ENCODE results near the gene CLEC2L. TPM values are rescaled to one million over a fixed set of nuclear protein-coding genes. Genes with fewer than 3 reads are reported as not detected.
A peak's percentile ranks its signal among the peaks of the same experiment; 100 is the strongest.
"Not testable (repeated sequence)": the region's sequence is repeated elsewhere in the genome, so short reads cannot be mapped to it uniquely, and the experiment has no call there.

Gene CLEC2L
- total RNA-seq, 5 donors from 2014 or later (not counting 1 experiment from before 2014, with no cell fraction given) = not detected

DNA sequence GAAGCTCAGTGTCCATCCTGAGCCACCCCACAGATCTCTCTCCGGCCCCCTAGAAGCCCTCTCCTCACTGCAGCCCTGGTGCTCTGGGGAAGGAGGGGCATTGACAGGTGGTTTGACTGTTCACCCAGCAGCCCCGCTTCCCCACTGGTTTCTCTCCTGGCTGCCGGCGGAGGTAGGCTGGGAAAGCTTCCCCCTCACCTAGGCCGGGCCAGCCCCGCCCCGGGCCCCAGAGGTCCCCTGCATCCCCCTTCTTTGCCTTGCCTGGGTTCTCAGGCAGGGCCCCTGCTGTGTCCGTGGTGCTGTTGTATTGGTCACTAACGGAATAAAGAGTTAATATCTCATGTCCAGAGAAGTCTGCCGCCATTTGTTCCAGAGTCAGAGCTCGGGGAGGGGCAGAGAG is 21.2 kb downstream of the CLEC2L start:
- ChIA-PET POLR2A (no interaction called here), CTCF (no interaction called here)
- no peaks in the 10 kb centered on the region for H3K36me3 ChIP-seq (ENCODE audit: control insufficient read depth in 2 of 2, extremely low read depth in 1 of 2, insufficient read depth in 1 of 2, low read length in 1 of 2)
- ATAC-seq (replicated peaks in 1 of 4) (no peak), DNase-seq (no peak)
- H3K27ac ChIP-seq (ENCODE audit: low read length) = no peak overlapping the region
- H3K27me3 Mint-ChIP-seq = no peaks in the 10 kb centered on the region
- no peaks in the 10 kb centered on the region for H3K4me1 ChIP-seq (ENCODE audit: control insufficient read depth in 1 of 2, extremely low read depth in 1 of 2, insufficient read depth in 2 of 2, low read length in 2 of 2)
- peaks cover 0 to 21% of the 10 kb centered on the region in 2 experiments for H3K27me3 ChIP-seq (replicated peaks in 1 of 2; ENCODE audit: control insufficient read depth in 2 of 2, extremely low read depth in 1 of 2, insufficient read depth in 2 of 2, low read length in 1 of 2)
- H3K4me1 Mint-ChIP-seq = no peaks in the 10 kb centered on the region
- H3K4me3 ChIP-seq (ENCODE audit: control insufficient read depth in 1 of 2, extremely low read depth in 1 of 2, low read length in 1 of 2) = no peak overlapping the region
- H3K9me3 ChIP-seq = no peaks in the 10 kb centered on the region
- 76% methylated on average over 4 of the region's 11 CpGs for WGBS (ENCODE audit: insufficient coverage)
- no peak overlapping the region for H3K4me3 Mint-ChIP-seq
- H3K27ac Mint-ChIP-seq = no peak overlapping the region
- no peaks in the 10 kb centered on the region for H3K9me3 Mint-ChIP-seq
- no peaks in the 10 kb centered on the region for H3K36me3 Mint-ChIP-seq

DNA sequence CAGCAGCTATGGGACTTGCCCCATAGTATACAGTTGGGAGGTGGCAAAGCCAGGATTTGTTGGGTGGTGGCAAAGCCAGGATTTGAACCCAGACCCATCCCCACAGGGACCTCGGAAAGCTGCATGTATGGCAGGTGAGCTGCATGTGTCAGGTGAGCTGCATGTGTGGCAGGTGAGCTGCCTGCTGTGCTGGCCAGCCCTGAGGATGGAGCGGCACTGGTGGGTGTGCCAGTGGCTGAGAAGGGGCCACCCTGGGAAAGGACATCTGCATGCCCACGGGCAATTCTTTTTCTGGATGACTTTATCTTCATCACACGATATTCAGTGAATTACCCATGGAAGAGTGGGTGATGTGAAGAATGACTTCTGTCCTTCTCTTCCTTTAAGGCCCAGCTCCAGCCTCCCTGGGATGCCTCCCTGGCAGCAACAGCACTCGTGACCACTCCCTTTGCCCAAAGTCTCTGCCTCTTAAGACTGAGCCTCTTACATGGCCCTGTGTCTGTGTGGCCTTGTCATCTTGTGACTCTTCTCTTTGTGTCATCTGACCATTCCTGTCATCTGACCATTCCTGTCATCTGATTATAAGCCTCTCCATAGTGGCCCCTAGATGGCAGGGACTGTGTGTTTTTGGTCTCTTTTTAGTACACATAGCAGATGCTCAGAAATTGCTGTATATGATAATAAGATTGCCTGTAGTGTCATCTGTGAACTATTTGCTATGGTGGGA is 25.0 kb downstream of the CLEC2L start:
- POLR2A ChIA-PET = no interaction called here
- no peaks in the 10 kb centered on the region for H3K36me3 Mint-ChIP-seq

DNA sequence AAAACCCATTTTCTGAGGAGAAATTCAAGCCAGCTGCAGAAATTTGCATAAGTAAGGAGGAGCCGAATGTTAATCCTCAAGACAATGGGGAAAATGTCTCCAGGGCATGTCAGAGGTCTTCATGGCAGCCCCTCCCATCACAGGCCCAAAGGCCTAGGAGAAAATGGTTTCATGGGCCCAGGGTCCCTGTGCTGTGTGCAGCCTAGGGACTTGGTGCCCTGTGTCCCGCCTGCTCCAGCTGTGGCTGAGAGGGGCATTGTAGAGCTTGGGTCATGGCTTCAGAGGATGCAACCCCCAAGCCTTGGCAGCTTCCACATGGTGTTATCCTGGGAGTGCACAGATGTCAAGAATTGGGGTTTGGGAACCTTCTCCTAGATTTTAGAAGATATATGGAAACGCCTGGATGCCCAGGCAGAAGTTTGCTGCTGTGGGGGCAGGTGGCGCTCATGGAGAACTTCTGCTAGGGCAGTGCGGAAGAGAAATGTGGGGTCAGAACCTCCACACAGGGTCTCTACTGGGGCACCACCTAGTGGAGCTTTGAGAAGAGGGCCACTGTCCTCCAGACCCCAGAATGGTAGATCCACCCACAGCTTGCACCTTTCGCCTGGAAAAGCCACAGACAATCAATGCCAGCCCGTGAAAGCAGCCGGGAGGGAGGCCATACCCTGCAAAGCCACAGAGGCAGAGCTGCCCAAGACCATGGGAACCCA is 30.7 kb downstream of the CLEC2L start:
- H3K4me3 ChIP-seq (ENCODE audit: control insufficient read depth in 1 of 2, extremely low read depth in 1 of 2, low read length in 1 of 2); H3K4me3 Mint-ChIP-seq; H3K9me3 ChIP-seq; DNase-seq; CTCF ChIA-PET; ATAC-seq (replicated peaks in 1 of 4); H3K27me3 Mint-ChIP-seq; H3K4me1 ChIP-seq (ENCODE audit: control insufficient read depth in 1 of 2, extremely low read depth in 1 of 2, insufficient read depth in 2 of 2, low read length in 2 of 2); H3K36me3 Mint-ChIP-seq; H3K4me1 Mint-ChIP-seq; H3K27ac ChIP-seq (ENCODE audit: low read length); H3K9me3 Mint-ChIP-seq; H3K36me3 ChIP-seq (ENCODE audit: control insufficient read depth in 2 of 2, extremely low read depth in 1 of 2, insufficient read depth in 1 of 2, low read length in 1 of 2); H3K27me3 ChIP-seq (replicated peaks in 1 of 2; ENCODE audit: control insufficient read depth in 2 of 2, extremely low read depth in 1 of 2, insufficient read depth in 2 of 2, low read length in 1 of 2); POLR2A ChIA-PET; H3K27ac Mint-ChIP-seq: not testable (repeated sequence)
- WGBS (ENCODE audit: insufficient coverage) = 96% methylated on average over 6 of the region's 8 CpGs

More for the DNA sequence above, 25.0 kb downstream of the CLEC2L start:
- CTCF ChIA-PET = no interaction called here
- Mint-ChIP-seq H3K27ac (no peak overlapping the region), H3K9me3 (no peaks in the 10 kb centered on the region), H3K27me3 (no peaks in the 10 kb centered on the region), H3K4me1 (no peaks in the 10 kb centered on the region), H3K4me3 (no peak overlapping the region)
- Histone ChIP-seq H3K4me3 (ENCODE audit: control insufficient read depth in 1 of 2, extremely low read depth in 1 of 2, low read length in 1 of 2) (no peak overlapping the region), H3K36me3 (ENCODE audit: control insufficient read depth in 2 of 2, extremely low read depth in 1 of 2, insufficient read depth in 1 of 2, low read length in 1 of 2) (no peaks in the 10 kb centered on the region), H3K4me1 (ENCODE audit: control insufficient read depth in 1 of 2, extremely low read depth in 1 of 2, insufficient read depth in 2 of 2, low read length in 2 of 2) (no peaks in the 10 kb centered on the region), H3K27ac (ENCODE audit: low read length) (no peak overlapping the region), H3K9me3 (no peaks in the 10 kb centered on the region), H3K27me3 (replicated peaks in 1 of 2; ENCODE audit: control insufficient read depth in 2 of 2, extremely low read depth in 1 of 2, insufficient read depth in 2 of 2, low read length in 1 of 2) (peaks cover 0 to 12% of the 10 kb centered on the region in 2 experiments)
- ATAC-seq (replicated peaks in 1 of 4) (no peak), DNase-seq (no peak)
- WGBS (ENCODE audit: insufficient coverage) = 50% methylated on average over 1 of the region's 5 CpGs

DNA sequence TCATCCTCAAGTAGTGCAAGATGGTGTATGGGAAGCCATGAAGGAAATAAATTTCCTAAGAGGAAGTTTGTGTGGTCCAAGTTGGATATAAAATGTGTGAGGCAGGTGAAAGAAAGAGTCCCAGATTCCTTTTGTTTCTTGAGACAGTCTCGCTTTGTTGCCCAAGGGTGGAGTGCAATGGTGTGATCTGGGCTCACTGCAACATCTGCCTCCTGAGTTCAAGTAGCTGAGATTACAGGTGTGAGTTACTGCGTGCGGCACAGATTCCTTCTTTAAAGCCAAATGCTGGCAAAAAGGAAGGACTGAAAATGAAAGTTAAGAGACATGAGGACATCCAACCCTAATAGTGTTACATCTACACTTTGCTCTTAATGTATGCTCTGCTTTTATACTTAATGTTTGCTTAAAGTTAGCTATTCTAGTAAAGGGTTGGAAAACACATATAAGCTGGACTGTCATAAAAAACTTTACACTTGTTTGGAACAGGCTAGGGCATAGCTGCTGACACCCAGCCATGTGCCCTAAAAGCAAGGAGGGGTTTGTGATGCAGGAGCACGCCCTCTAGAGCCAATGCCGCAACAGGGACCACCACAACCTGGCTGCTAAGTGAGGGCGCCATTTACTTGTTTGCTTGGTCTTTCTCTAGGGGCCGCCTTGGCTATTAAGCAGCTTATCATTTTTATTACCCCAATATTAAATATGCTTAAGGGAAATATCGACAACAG is 34.5 kb downstream of the CLEC2L start:
- peaks cover 2 to 5% (median 2%) of the 10 kb centered on the region in 3 donors for H3K4me1 Mint-ChIP-seq
- no peaks in the 10 kb centered on the region for H3K36me3 ChIP-seq (ENCODE audit: control insufficient read depth in 2 of 2, extremely low read depth in 1 of 2, insufficient read depth in 1 of 2, low read length in 1 of 2)
- CTCF ChIA-PET = interaction anchor here in 1 of 2 donors (0.5 kb wide), 1 partner anchor 445 kb away, joined by 5 read pairs; no protein-coding TSS in a partner anchor
- WGBS (ENCODE audit: insufficient coverage) = 70% methylated on average over 1 of the region's 8 CpGs
- no peak for ATAC-seq (replicated peaks in 1 of 4)
- no peak overlapping the region for H3K27ac ChIP-seq (ENCODE audit: low read length)
- H3K4me1 ChIP-seq (ENCODE audit: control insufficient read depth in 1 of 2, extremely low read depth in 1 of 2, insufficient read depth in 2 of 2, low read length in 2 of 2) = no peaks in the 10 kb centered on the region
- POLR2A ChIA-PET = no interaction called here
- H3K27me3 Mint-ChIP-seq = peaks cover 6 to 15% of the 10 kb centered on the region in 2 donors
- H3K36me3 Mint-ChIP-seq = peaks cover 19% of the 10 kb centered on the region
- peaks cover 2% of the 10 kb centered on the region for H3K9me3 ChIP-seq
- no peak overlapping the region for H3K4me3 ChIP-seq (ENCODE audit: control insufficient read depth in 1 of 2, extremely low read depth in 1 of 2, low read length in 1 of 2)
- no peak overlapping the region for H3K4me3 Mint-ChIP-seq
- H3K9me3 Mint-ChIP-seq = peaks cover 3 to 4% (median 4%) of the 10 kb centered on the region in 3 donors
- no peak for DNase-seq
- peaks cover 0 to 9% of the 10 kb centered on the region in 2 experiments for H3K27me3 ChIP-seq (replicated peaks in 1 of 2; ENCODE audit: control insufficient read depth in 2 of 2, extremely low read depth in 1 of 2, insufficient read depth in 2 of 2, low read length in 1 of 2)
- H3K27ac Mint-ChIP-seq = no peak overlapping the region

DNA sequence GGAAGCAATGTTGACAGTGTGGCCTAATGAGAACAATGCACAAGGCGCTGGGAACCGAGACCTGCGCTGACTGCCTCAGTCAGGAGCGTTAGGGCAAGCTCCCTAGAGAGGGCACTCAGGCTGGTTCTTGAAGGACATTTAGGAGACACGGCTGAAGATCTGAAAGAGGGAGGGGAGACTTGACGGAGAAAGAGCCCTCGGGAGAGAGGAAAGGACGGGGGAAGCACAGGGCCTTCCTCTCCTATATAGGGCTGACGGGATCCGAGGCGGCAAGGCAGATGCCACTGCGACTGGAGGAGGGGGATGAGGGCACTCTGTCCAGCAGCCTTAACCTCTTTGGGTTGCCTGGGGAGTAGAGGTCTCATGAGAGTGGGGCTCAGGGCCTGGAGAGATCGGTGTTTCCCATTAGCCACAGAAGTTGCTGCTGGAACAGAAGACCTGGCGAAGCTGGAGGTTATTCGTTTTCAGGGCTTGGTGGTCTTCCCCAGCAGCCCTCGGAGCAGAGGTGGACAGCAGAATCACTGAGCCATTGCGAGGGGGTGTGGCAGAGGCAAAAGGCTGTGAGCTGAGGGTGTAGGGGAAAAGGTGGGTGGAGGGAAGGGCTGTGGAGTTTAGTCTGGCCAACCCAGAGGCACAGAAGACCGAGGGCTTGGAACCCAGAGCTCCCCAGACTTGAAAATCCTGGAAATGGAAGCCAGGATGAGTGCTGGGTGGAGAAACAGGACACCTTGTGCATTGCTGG is 36.0 kb downstream of the CLEC2L start:
- Mint-ChIP-seq H3K4me3 (no peak overlapping the region), H3K4me1 (peaks cover 9 to 20% (median 14%) of the 10 kb centered on the region in 3 donors), H3K27ac (peak overlapping the region in 1 of 2 donors; percentile 28), H3K9me3 (peaks cover 3 to 4% (median 4%) of the 10 kb centered on the region in 3 donors), H3K27me3 (peaks cover 6 to 15% of the 10 kb centered on the region in 2 donors), H3K36me3 (peaks cover 31% of the 10 kb centered on the region)
- ATAC-seq (replicated peaks in 1 of 4) = no peak
- Histone ChIP-seq H3K9me3 (peaks cover 2% of the 10 kb centered on the region), H3K36me3 (ENCODE audit: control insufficient read depth in 2 of 2, extremely low read depth in 1 of 2, insufficient read depth in 1 of 2, low read length in 1 of 2) (no peaks in the 10 kb centered on the region), H3K27ac (ENCODE audit: low read length) (no peak overlapping the region), H3K4me3 (ENCODE audit: control insufficient read depth in 1 of 2, extremely low read depth in 1 of 2, low read length in 1 of 2) (no peak overlapping the region), H3K4me1 (ENCODE audit: control insufficient read depth in 1 of 2, extremely low read depth in 1 of 2, insufficient read depth in 2 of 2, low read length in 2 of 2) (peaks cover 0 to 4% of the 10 kb centered on the region in 2 experiments), H3K27me3 (replicated peaks in 1 of 2; ENCODE audit: control insufficient read depth in 2 of 2, extremely low read depth in 1 of 2, insufficient read depth in 2 of 2, low read length in 1 of 2) (peaks cover 0 to 9% of the 10 kb centered on the region in 2 experiments)
- DNase-seq = no peak
- ChIA-PET CTCF (no interaction called here), POLR2A (no interaction called here)
- 94% methylated on average over 18 of the region's 18 CpGs for WGBS (ENCODE audit: insufficient coverage)

DNA sequence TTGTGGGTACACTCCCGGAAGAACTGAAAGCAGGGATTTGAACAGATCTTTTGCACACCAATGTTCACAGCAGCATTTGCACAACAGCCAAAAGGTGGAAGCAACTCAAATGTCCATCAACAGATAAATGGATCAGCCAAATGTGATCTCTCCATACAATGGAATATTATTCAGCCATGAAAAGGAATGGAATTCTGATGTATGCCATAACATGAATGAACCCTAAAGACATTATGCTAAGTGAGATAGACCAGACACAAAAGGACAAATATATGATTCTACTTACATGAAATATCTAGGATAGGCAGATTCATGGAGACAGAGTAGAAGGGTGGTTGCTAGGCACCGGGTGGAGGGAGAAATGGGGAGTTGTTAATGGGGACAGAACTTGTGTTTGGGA is 36.7 kb downstream of the CLEC2L start:
- Histone ChIP-seq H3K4me1 (ENCODE audit: control insufficient read depth in 1 of 2, extremely low read depth in 1 of 2, insufficient read depth in 2 of 2, low read length in 2 of 2) (peaks cover 0 to 6% of the 10 kb centered on the region in 2 experiments), H3K36me3 (ENCODE audit: control insufficient read depth in 2 of 2, extremely low read depth in 1 of 2, insufficient read depth in 1 of 2, low read length in 1 of 2) (no peaks in the 10 kb centered on the region), H3K27me3 (replicated peaks in 1 of 2; ENCODE audit: control insufficient read depth in 2 of 2, extremely low read depth in 1 of 2, insufficient read depth in 2 of 2, low read length in 1 of 2) (peaks cover 0 to 9% of the 10 kb centered on the region in 2 experiments), H3K9me3 (peaks cover 2% of the 10 kb centered on the region), H3K4me3 (ENCODE audit: control insufficient read depth in 1 of 2, extremely low read depth in 1 of 2, low read length in 1 of 2) (no peak overlapping the region), H3K27ac (ENCODE audit: low read length) (no peak overlapping the region)
- no peak for DNase-seq
- CTCF ChIA-PET = no interaction called here
- 100% methylated on average over 1 of the region's 2 CpGs for WGBS (ENCODE audit: insufficient coverage)
- peaks cover 3 to 4% (median 4%) of the 10 kb centered on the region in 3 donors for H3K9me3 Mint-ChIP-seq
- H3K4me1 Mint-ChIP-seq = peaks cover 14 to 20% (median 19%) of the 10 kb centered on the region in 3 donors
- no peak overlapping the region for H3K27ac Mint-ChIP-seq
- H3K36me3 Mint-ChIP-seq = peaks cover 31% of the 10 kb centered on the region
- POLR2A ChIA-PET = no interaction called here
- no peak for ATAC-seq (replicated peaks in 1 of 4)
- peaks cover 6 to 15% of the 10 kb centered on the region in 2 donors for H3K27me3 Mint-ChIP-seq
- no peak overlapping the region for H3K4me3 Mint-ChIP-seq

Data from T-cell (primary cell).